Spleen (tissue), 11 donors: ENCODE results near the gene CYTH2. TPM values are rescaled to one million over a fixed set of nuclear protein-coding genes. Genes with fewer than 3 reads are reported as not detected.
A peak's percentile ranks its signal among the peaks of the same experiment; 100 is the strongest.

ENCODE experiments used
- DNase-seq: peaks from one replicate; pipeline ENCODE4 v3.0.0-alpha.2; 2020
- H3K27ac ChIP-seq, 8 donors: fragments of 200-600 bp; sonication (generic) in 7 of 8; 1 replicate in 4 of 8; 2 replicates in 4 of 8; pipeline versions ENCODE4 v1.5.0 to v1.8.0; 2016 to 2021; ENCODE audit warnings: inconsistent platforms in 4 of 8, mild to moderate bottlenecking in 4 of 8, moderate library complexity in 1 of 8
- H3K27me3 ChIP-seq, 7 donors: fragments of 200-600 bp; sonication (generic) in 6 of 7; replicated peaks in 1 of 7; 1 replicate in 4 of 7; 2 replicates in 3 of 7; pipeline versions ENCODE4 v1.5.0 to v1.8.0; 2016 to 2021; ENCODE audit warnings: inconsistent platforms in 3 of 7, mild to moderate bottlenecking in 1 of 7
- H3K36me3 ChIP-seq, 6 donors: fragments of 200-600 bp; sonication (generic) in 5 of 6; 1 replicate in 4 of 6; 2 replicates in 2 of 6; pipeline versions ENCODE4 v1.5.0 to v1.8.0; 2016 to 2021; ENCODE audit warnings: inconsistent platforms in 2 of 6
- H3K4me1 ChIP-seq, 6 donors: fragments of 200-600 bp; sonication (generic) in 5 of 6; 1 replicate in 3 of 6; 2 replicates in 3 of 6; pipeline versions ENCODE4 v1.5.0 to v1.8.0; 2016 to 2021; ENCODE audit warnings: inconsistent platforms in 3 of 6
- H3K4me3 ChIP-seq, 8 donors: fragments of 200-600 bp; sonication (generic) in 7 of 8; 1 replicate in 4 of 8; 2 replicates in 4 of 8; pipeline versions ENCODE4 v1.5.0 to v1.8.0; 2016 to 2021; ENCODE audit warnings: inconsistent platforms in 4 of 8, mild to moderate bottlenecking in 4 of 8, moderate library complexity in 2 of 8
- H3K9me3 ChIP-seq, 8 donors: fragments of 200-600 bp; sonication (generic) in 7 of 8; 1 replicate in 4 of 8; 2 replicates in 4 of 8; pipeline versions ENCODE4 v1.5.0 to v1.8.0; 2016 to 2021; ENCODE audit warnings: inconsistent platforms in 4 of 8
- CTCF ChIP-seq, 11 experiments: fragments of 200-600 bp in 7 of 11; fragments of 450-650 bp in 4 of 11; sonication (generic) in 4 of 11; IDR thresholded peaks in 8 of 11; conservative IDR thresholded peaks in 3 of 11; 1 replicate in 7 of 11; 2 replicates in 4 of 11; pipeline versions ENCODE4 v1.4.0 to v1.8.0; 2016 to 2021; ENCODE audit warnings: antibody characterized with exemption in 11 of 11, inconsistent platforms in 4 of 11, mild to moderate bottlenecking in 1 of 11
- POLR2A ChIP-seq, 3 donors: fragments of 450-650 bp; IDR thresholded peaks; one replicate each; pipeline ENCODE4 v1.5.1; 2017; ENCODE audit warnings: antibody characterized with exemption in 3 of 3, mild to moderate bottlenecking in 1 of 3
- POLR2AphosphoS5 ChIP-seq, 3 donors: sonication (generic); formaldehyde crosslinking; IDR thresholded peaks; one replicate each; pipeline ENCODE4 v1.5.1; 2017; ENCODE audit warnings: antibody characterized with exemption in 3 of 3
- WGBS, 5 donors: extraction: QIAGEN DNeasy Blood & Tissue Kit in 3 of 5; methylation state at CpG; one replicate each; pipeline versions ENCODE4 v1.1.5 to v1.1.7; 2013 to 2018; 5-methylcytosine and 5-hydroxymethylcytosine counted together
- intact Hi-C: fragments of 100-400 bp; cut with DNase I; formaldehyde crosslinking; loops from one replicate; pipeline ENCODE4 v1.15.0; 2023; ENCODE audit warnings: low total_unique reads
- polyA plus RNA-seq, 3 donors: library from polyadenylated mRNA; stranded (reverse); fragments of 200-250 nt; gene quantifications; one replicate each; pipeline ENCODE4 v1.2.1, GENCODE V29; 2013
- total RNA-seq, 7 donors: library from RNA; depleted of rRNA in 3 of 7; stranded (reverse); fragments of >200 nt in 3 of 7; fragmentation: NEBNext Ultra II Directional in 4 of 7; extraction: Animal tissue kit (Norgen Biotek cat#: 25700) in 4 of 7; gene quantifications; one replicate each; pipeline versions ENCODE4 v1.1.0 to v1.2.1, GENCODE V29; 2016 to 2021
- donor health status: healthy with polysubstance abuse.
- donor health status: DM: no; HTN: no; CAD: no; lungs with moderate emphysema.
- donor health status: DM: no; HTN: no; CAD: no.
- donor health status: Bipolar disorder and iron deficiency.
- donor health status: healthy.
- donor health status: DM: no; HTN: no; CAD: no.
- donor health status: DM: yes; HTN: yes; CAD: no.

CYTH2 gene
- total and polyA plus RNA-seq, 10 donors, result 22.6 to 66.4 (median 40.7) TPM

GRCh38 chr19:48498595-48499311 is 29.6 kb downstream of the CYTH2 start:
- H3K27ac ChIP-seq, result no peak overlapping the region
- no peaks in the 10 kb centered on the region for H3K36me3 ChIP-seq
- peak overlapping the region in 1 of 8 donors; percentile 5 for H3K4me3 ChIP-seq
- no peaks in the 10 kb centered on the region for H3K9me3 ChIP-seq
- intact Hi-C loops, result no loop called here
- 50 to 77% (median 68%) methylated on average over 13 to 59 of the region's 59 CpGs for WGBS, 5 donors
- peaks cover 4 to 54% (median 21%) of the 10 kb centered on the region in 6 donors for H3K4me1 ChIP-seq
- TF ChIP-seq CTCF (IDR thresholded peaks at IDR 0.05 in 8 of 11, conservative IDR thresholded peaks at IDR 0.05 in 3 of 11) (no peak), POLR2AphosphoS5 (IDR thresholded peaks at IDR 0.05) (no peak), POLR2A (IDR thresholded peaks at IDR 0.05) (no peak)
- no peak for DNase-seq
- H3K27me3 ChIP-seq, result peaks cover 0 to 91% (median 61%) of the 10 kb centered on the region in 7 donors

GRCh38 chr19:48499316-48500090 is 30.3 kb downstream of the CYTH2 start:
- peaks cover 0 to 84% (median 54%) of the 10 kb centered on the region in 7 donors for H3K27me3 ChIP-seq
- WGBS, 5 donors, result 61 to 82% (median 78%) methylated on average over 39 to 44 of the region's 44 CpGs
- no peaks in the 10 kb centered on the region for H3K36me3 ChIP-seq
- no peak overlapping the region for H3K27ac ChIP-seq
- no peak for TF ChIP-seq CTCF (IDR thresholded peaks at IDR 0.05 in 8 of 11, conservative IDR thresholded peaks at IDR 0.05 in 3 of 11)
- no peak for TF ChIP-seq POLR2AphosphoS5 (IDR thresholded peaks at IDR 0.05)
- TF ChIP-seq POLR2A (IDR thresholded peaks at IDR 0.05), result no peak
- peaks cover 4 to 47% (median 15%) of the 10 kb centered on the region in 6 donors for H3K4me1 ChIP-seq
- intact Hi-C loops, result loop anchor here (10.0 kb wide), 1 partner anchor 85 kb away; no protein-coding TSS in a partner anchor
- no peak for DNase-seq
- peak overlapping the region in 1 of 8 donors; percentile 5 for H3K4me3 ChIP-seq
- H3K9me3 ChIP-seq, result no peaks in the 10 kb centered on the region

GRCh38 chr19:48500830-48501493 is 31.8 kb downstream of the CYTH2 start:
- Histone ChIP-seq H3K27ac (peak overlapping the region in 2 of 8 donors; percentile 17 to 23), H3K9me3 (no peaks in the 10 kb centered on the region), H3K36me3 (no peaks in the 10 kb centered on the region), H3K27me3 (peaks cover 0 to 69% (median 50%) of the 10 kb centered on the region in 7 donors), H3K4me3 (peak overlapping the region in 3 of 8 donors; percentile 4 to 53 (median 6)), H3K4me1 (peaks cover 4 to 42% (median 9%) of the 10 kb centered on the region in 6 donors)
- no peak for DNase-seq
- intact Hi-C loops, result loop anchor here (10.0 kb wide), 1 partner anchor 84 kb away; no protein-coding TSS in a partner anchor
- TF ChIP-seq CTCF (IDR thresholded peaks at IDR 0.05 in 8 of 11, conservative IDR thresholded peaks at IDR 0.05 in 3 of 11), result no peak
- no peak for TF ChIP-seq POLR2A (IDR thresholded peaks at IDR 0.05)
- no peak for TF ChIP-seq POLR2AphosphoS5 (IDR thresholded peaks at IDR 0.05)
- WGBS, 5 donors, result 55 to 82% (median 61%) methylated on average over 10 to 32 of the region's 32 CpGs
